CD4-positive, alpha-beta T cell treated with Interleukin-4 for 1 hour (primary cell): ENCODE results near the gene STX5.
"Not testable (repeated sequence)": the region's sequence is repeated elsewhere in the genome, so short reads cannot be mapped to it uniquely, and the experiment has no call there.

Experiments used
- DNase-seq, 2 donors: peaks; one replicate each; pipeline ENCODE4 v3.0.0-alpha.2; 2020 to 2022

The STX5 gene

GRCh38 chr11:62831520-62832335 is at the start of gene STX5:
Gene STX5, minus strand, starts transcription at chr11:62832051. Its CDS starts 808 bp downstream, at chr11:62831243.
- peak; percentile 99 for DNase-seq

- peak; percentile 85 to 86 for DNase-seq
Measured at GRCh38 chr11:62880803-62881578, 49.1 kb upstream of the STX5 start, which contains the start of gene SLC3A2. Gene SLC3A2, plus strand, starts transcription at chr11:62880896. Its CDS starts 128 bp downstream, at chr11:62881024.

- DNase-seq: peak in 1 of 2 donors; percentile 20
Measured at GRCh38 chr11:62880231-62880802, 48.5 kb upstream of the STX5 start.

GRCh38 chr11:62879235-62879978 is 47.6 kb upstream of the STX5 start:
- no peak for DNase-seq

GRCh38 chr11:62876712-62877111 is 44.9 kb upstream of the STX5 start:
- DNase-seq: no peak

GRCh38 chr11:62875698-62876478 is 44.0 kb upstream of the STX5 start:
- no peak for DNase-seq

GRCh38 chr11:62874851-62875250 is 43.0 kb upstream of the STX5 start:
- DNase-seq: no peak

GRCh38 chr11:62865635-62866034 is 33.8 kb upstream of the STX5 start:
- DNase-seq: no peak

- DNase-seq: no peak
Measured at GRCh38 chr11:62863687-62864335, 32.0 kb upstream of the STX5 start.

GRCh38 chr11:62861564-62862192 is 29.8 kb upstream of the STX5 start:
- DNase-seq: not testable (repeated sequence)

GRCh38 chr11:62860835-62861563 is 29.1 kb upstream of the STX5 start:
- no peak for DNase-seq

GRCh38 chr11:62859281-62859703 is 27.4 kb upstream of the STX5 start:
- DNase-seq: not testable (repeated sequence)

GRCh38 chr11:62858201-62858600 is 26.4 kb upstream of the STX5 start:
- DNase-seq: no peak

- no peak for DNase-seq
Measured at GRCh38 chr11:62857541-62857982, 25.7 kb upstream of the STX5 start.

GRCh38 chr11:62856333-62856895 is 24.6 kb upstream of the STX5 start:
- DNase-seq: peak in 1 of 2 donors; percentile 38

GRCh38 chr11:62855571-62856332 is 23.9 kb upstream of the STX5 start:
- peak; percentile 99 for DNase-seq

GRCh38 chr11:62854825-62855570 is 23.1 kb upstream of the STX5 start:
- peak in 1 of 2 donors; percentile 30 for DNase-seq
